Osteocyte (in vitro differentiated cells): ENCODE results near the gene IGLL1. TPM values are rescaled to one million over a fixed set of nuclear protein-coding genes. Genes with fewer than 3 reads are reported as not detected.
"Not testable (repeated sequence)": the region's sequence is repeated elsewhere in the genome, so short reads cannot be mapped to it uniquely, and the experiment has no call there.

Source experiments
- DNase-seq: peaks from one replicate; pipeline ENCODE4 v3.0.0; 2021; ENCODE audit warnings: mixed read lengths; ENCODE audit not compliant: unreplicated experiment; ENCODE audit errors: extremely low spot score
- H3K27ac Mint-ChIP-seq: one replicate; pipeline ENCODE4 v1.8.0; 2021; ENCODE audit warnings: mild to moderate bottlenecking, mixed read lengths; ENCODE audit not compliant: unreplicated experiment
- H3K27me3 Mint-ChIP-seq: one replicate; pipeline ENCODE4 v1.8.0; 2021; ENCODE audit warnings: mixed read lengths; ENCODE audit not compliant: unreplicated experiment
- H3K36me3 Mint-ChIP-seq: one replicate; pipeline ENCODE4 v1.8.0; 2021; ENCODE audit warnings: mixed read lengths; ENCODE audit not compliant: unreplicated experiment
- H3K4me1 Mint-ChIP-seq: one replicate; pipeline ENCODE4 v1.8.0; 2021; ENCODE audit warnings: mixed read lengths; ENCODE audit not compliant: unreplicated experiment
- H3K4me3 Mint-ChIP-seq: one replicate; pipeline ENCODE4 v1.8.0; 2021; ENCODE audit warnings: mild to moderate bottlenecking, moderate library complexity, mixed read lengths; ENCODE audit not compliant: unreplicated experiment
- H3K9me3 Mint-ChIP-seq: one replicate; pipeline ENCODE4 v1.8.0; 2021; ENCODE audit warnings: mixed read lengths; ENCODE audit not compliant: unreplicated experiment
- CTCF ChIP-seq: fragments of 200-600 bp; sonication (generic); IDR thresholded peaks from 2 replicates; pipeline ENCODE4 v1.5.0; 2021; ENCODE audit warnings: antibody characterized with exemption, mild to moderate bottlenecking, moderate library complexity
- total RNA-seq: library from RNA; stranded (reverse); gene quantifications from 2 replicates; pipeline ENCODE4 v1.2.1, GENCODE V29; 2021

IGLL1 gene
- total RNA-seq, 1 donor from 2014 or later, result not detected

GRCh38 chr22:23536821-23537345 is 43.2 kb downstream of the IGLL1 start:
- DNase-seq, result no peak
- no peak for TF ChIP-seq CTCF
- no peaks in the 10 kb centered on the region for H3K9me3 Mint-ChIP-seq
- peaks cover 1% of the 10 kb centered on the region for H3K4me1 Mint-ChIP-seq
- peaks cover under 1% of the 10 kb centered on the region for H3K27me3 Mint-ChIP-seq
- no peak overlapping the region for H3K27ac Mint-ChIP-seq
- no peaks in the 10 kb centered on the region for H3K36me3 Mint-ChIP-seq
- no peak overlapping the region for H3K4me3 Mint-ChIP-seq

- not testable (repeated sequence) for H3K4me1 Mint-ChIP-seq, H3K27ac Mint-ChIP-seq, H3K9me3 Mint-ChIP-seq, DNase-seq, H3K27me3 Mint-ChIP-seq, H3K4me3 Mint-ChIP-seq, H3K36me3 Mint-ChIP-seq
These were observed 44.1 kb downstream of the IGLL1 start for GRCh38 chr22:23535790-23536661.

- H3K4me3 Mint-ChIP-seq, result no peak overlapping the region
- no peak for TF ChIP-seq CTCF
- H3K36me3 Mint-ChIP-seq, result no peaks in the 10 kb centered on the region
- H3K27me3 Mint-ChIP-seq, result peaks cover 3% of the 10 kb centered on the region
- H3K4me1 Mint-ChIP-seq, result no peaks in the 10 kb centered on the region
- no peaks in the 10 kb centered on the region for H3K9me3 Mint-ChIP-seq
- no peak overlapping the region for H3K27ac Mint-ChIP-seq
- no peak for DNase-seq
These were observed 45.0 kb downstream of the IGLL1 start for GRCh38 chr22:23534851-23535717.

GRCh38 chr22:23534201-23534850 is 45.8 kb downstream of the IGLL1 start:
- Mint-ChIP-seq H3K4me3 (no peak overlapping the region), H3K9me3 (no peaks in the 10 kb centered on the region), H3K27ac (no peak overlapping the region), H3K27me3 (peaks cover 3% of the 10 kb centered on the region), H3K4me1 (no peaks in the 10 kb centered on the region), H3K36me3 (no peaks in the 10 kb centered on the region)
- DNase-seq, result no peak
- no peak for TF ChIP-seq CTCF

- no peak overlapping the region for H3K27ac Mint-ChIP-seq
- no peaks in the 10 kb centered on the region for H3K9me3 Mint-ChIP-seq
- no peak for DNase-seq
- H3K27me3 Mint-ChIP-seq, result peaks cover 3% of the 10 kb centered on the region
- no peaks in the 10 kb centered on the region for H3K4me1 Mint-ChIP-seq
- no peak overlapping the region for H3K4me3 Mint-ChIP-seq
- no peak for TF ChIP-seq CTCF
- no peaks in the 10 kb centered on the region for H3K36me3 Mint-ChIP-seq
These were observed 46.3 kb downstream of the IGLL1 start for GRCh38 chr22:23533771-23534191.
